Measurements from ENCODE around the gene TUSC2.

- TF ChIP-seq CTCF (IDR thresholded peaks at IDR 0.05) = no peak
- TF ChIP-seq POLR2A (IDR thresholded peaks at IDR 0.05) = no peak
Observed at GRCh38 chr3:50314816-50315215, 13.2 kb downstream of the TUSC2 start.

Data from thyroid gland (tissue), 4 donors.